OCI-LY3 (cell line): ENCODE results near the gene IHH.

Experiments used
- H2AFZ ChIP-seq: fragments of 200-600, 300-600 bp; shearing (Covaris generic); 2 replicates; pipeline ENCODE4 v1.6.0; 2014; ENCODE audit warnings: antibody characterized with exemption, low read depth, low read length
- H3K27ac ChIP-seq: fragments of 200-600, 300-600 bp; sonication (generic); 2 replicates; pipeline ENCODE4 v1.5.1; 2014; ENCODE audit warnings: mild to moderate bottlenecking, low read length, moderate library complexity, mixed read lengths
- H3K27me3 ChIP-seq: fragments of 200-600, 300-600 bp; sonication (generic); 2 replicates; pipeline ENCODE4 v1.6.1; 2014; ENCODE audit warnings: low read depth, low read length, mixed read lengths
- H3K36me3 ChIP-seq: fragments of 200-600, 300-600 bp; sonication (generic); replicated peaks from 2 replicates; pipeline ENCODE3; 2014; ENCODE audit warnings: low read depth, low read length, mixed read lengths
- H3K4me1 ChIP-seq: fragments of 300-600, 200-600 bp; sonication (generic); 2 replicates; pipeline ENCODE4 v1.6.1; 2014; ENCODE audit warnings: low read length, mixed read lengths
- H3K4me2 ChIP-seq: fragments of 200-600, 300-600 bp; sonication (generic); 2 replicates; pipeline ENCODE4 v1.6.1; 2014; ENCODE audit warnings: low read length, mixed read lengths
- H3K4me3 ChIP-seq: fragments of 300-600, 200-600 bp; sonication (generic); 2 replicates; pipeline ENCODE4 v1.5.1; 2014; ENCODE audit warnings: antibody characterized with exemption, mild to moderate bottlenecking, low read length, moderate library complexity
- H3K79me2 ChIP-seq: fragments of 300-600, 200-600 bp; shearing (Covaris generic); 2 replicates; pipeline ENCODE4 v1.6.1; 2014; ENCODE audit warnings: mild to moderate bottlenecking, low read length, mixed read lengths
- H3K9ac ChIP-seq: fragments of 300-600, 200-600 bp; shearing (Covaris generic); 2 replicates; pipeline ENCODE4 v1.6.0; 2014; ENCODE audit warnings: mild to moderate bottlenecking, low read length, moderate library complexity
- H3K9me3 ChIP-seq: fragments of 200-600, 300-600 bp; shearing (Covaris generic); 2 replicates; pipeline ENCODE4 v1.6.1; 2014; ENCODE audit warnings: low read length, mixed read lengths; ENCODE audit not compliant: insufficient read depth
- H4K20me1 ChIP-seq: fragments of 200-600, 300-600 bp; sonication (generic); 2 replicates; pipeline ENCODE4 v1.6.1; 2016; ENCODE audit warnings: low read length, mixed read lengths; ENCODE audit not compliant: insufficient read depth
- CTCF ChIP-seq: fragments of 200-600, 300-600 bp; sonication (generic); IDR thresholded peaks from 2 replicates; pipeline ENCODE4 v1.5.1; 2014; ENCODE audit warnings: antibody characterized with exemption, low read length, low read depth
- EZH2phosphoT487 ChIP-seq: fragments of 200-600 bp; shearing (Covaris generic); IDR thresholded peaks from 2 replicates; pipeline ENCODE4 v1.6.1; 2018; ENCODE audit warnings: antibody characterized with exemption, mixed run types, low read depth

Gene IHH

GRCh38 chr2:219081096-219081495 is 20.4 kb upstream of the IHH start:
- TF ChIP-seq CTCF (no peak), EZH2phosphoT487 (no peak)
- no peaks in the 10 kb centered on the region for H3K79me2 ChIP-seq

GRCh38 chr2:219079417-219079816 is 18.7 kb upstream of the IHH start:
- Histone ChIP-seq H4K20me1 (no peaks in the 10 kb centered on the region), H3K79me2 (no peaks in the 10 kb centered on the region), H3K4me2 (no peak overlapping the region), H3K4me1 (no peaks in the 10 kb centered on the region), H3K27ac (no peak overlapping the region), H3K9ac (no peak overlapping the region), H3K36me3 (no peaks in the 10 kb centered on the region), H3K9me3 (no peaks in the 10 kb centered on the region), H3K27me3 (no peaks in the 10 kb centered on the region), H2AFZ (no peak overlapping the region), H3K4me3 (no peak overlapping the region)
- TF ChIP-seq EZH2phosphoT487: no peak
- no peak for TF ChIP-seq CTCF

More at GRCh38 chr2:219081096-219081495, 20.4 kb upstream of the IHH start:
- Histone ChIP-seq H3K4me2 (no peak overlapping the region), H3K27me3 (no peaks in the 10 kb centered on the region), H3K9me3 (no peaks in the 10 kb centered on the region), H2AFZ (no peak overlapping the region), H3K4me3 (no peak overlapping the region), H3K27ac (no peak overlapping the region), H3K4me1 (no peaks in the 10 kb centered on the region), H4K20me1 (no peaks in the 10 kb centered on the region), H3K9ac (no peak overlapping the region), H3K36me3 (no peaks in the 10 kb centered on the region)

- H3K4me2 ChIP-seq: no peak overlapping the region
- no peak overlapping the region for H3K27ac ChIP-seq
- H3K79me2 ChIP-seq: no peaks in the 10 kb centered on the region
- H3K4me3 ChIP-seq: no peak overlapping the region
- no peaks in the 10 kb centered on the region for H3K27me3 ChIP-seq
- no peak overlapping the region for H3K9ac ChIP-seq
- no peaks in the 10 kb centered on the region for H3K36me3 ChIP-seq
- TF ChIP-seq CTCF (no peak), EZH2phosphoT487 (no peak)
- no peak overlapping the region for H2AFZ ChIP-seq
- H3K9me3 ChIP-seq: no peaks in the 10 kb centered on the region
- no peaks in the 10 kb centered on the region for H4K20me1 ChIP-seq
- no peaks in the 10 kb centered on the region for H3K4me1 ChIP-seq
These were observed 18.2 kb upstream of the IHH start for GRCh38 chr2:219078951-219079350.

- Histone ChIP-seq H4K20me1 (no peaks in the 10 kb centered on the region), H3K4me1 (no peaks in the 10 kb centered on the region), H3K9me3 (no peaks in the 10 kb centered on the region), H3K4me2 (no peak overlapping the region), H3K27ac (no peak overlapping the region), H3K27me3 (no peaks in the 10 kb centered on the region), H2AFZ (no peak overlapping the region), H3K36me3 (no peaks in the 10 kb centered on the region), H3K9ac (no peak overlapping the region), H3K79me2 (no peaks in the 10 kb centered on the region), H3K4me3 (no peak overlapping the region)
- TF ChIP-seq CTCF: no peak
- TF ChIP-seq EZH2phosphoT487: no peak
These were observed 17.4 kb upstream of the IHH start for GRCh38 chr2:219078126-219078525.
